HUDEP-2 (cell line): ENCODE data around the gene CLEC4M.
"Not testable (repeated sequence)": the region's sequence is repeated elsewhere in the genome, so short reads cannot be mapped to it uniquely, and the experiment has no call there.

Experiments
- DNase-seq, 76 experiments: peaks; one replicate each; lab custom pipeline; 2025; ENCODE audit not compliant: unreplicated experiment in 76 of 76; lab: John Stamatoyannopoulos, UW

The CLEC4M gene

DNA sequence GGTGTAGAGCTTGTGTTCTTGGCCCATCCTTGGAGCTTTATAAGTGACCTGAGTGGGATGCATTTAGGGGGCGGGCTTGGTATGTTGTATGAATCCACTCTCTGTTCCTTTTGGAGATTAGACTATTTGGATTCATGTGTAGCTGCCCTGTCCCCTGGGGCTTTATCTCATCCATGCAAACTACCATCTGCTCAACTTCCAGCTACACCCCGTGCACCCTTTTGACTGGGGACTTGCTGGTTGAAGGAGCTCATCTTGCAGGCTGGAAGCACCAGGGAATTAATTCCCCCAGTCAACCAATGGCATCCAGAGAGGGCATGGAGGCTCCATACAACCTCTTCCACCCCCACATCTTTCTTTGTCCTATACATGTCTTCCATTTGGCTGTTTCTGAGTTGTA lies 6.1 kb downstream of the CLEC4M start:
- no peak for DNase-seq

DNA sequence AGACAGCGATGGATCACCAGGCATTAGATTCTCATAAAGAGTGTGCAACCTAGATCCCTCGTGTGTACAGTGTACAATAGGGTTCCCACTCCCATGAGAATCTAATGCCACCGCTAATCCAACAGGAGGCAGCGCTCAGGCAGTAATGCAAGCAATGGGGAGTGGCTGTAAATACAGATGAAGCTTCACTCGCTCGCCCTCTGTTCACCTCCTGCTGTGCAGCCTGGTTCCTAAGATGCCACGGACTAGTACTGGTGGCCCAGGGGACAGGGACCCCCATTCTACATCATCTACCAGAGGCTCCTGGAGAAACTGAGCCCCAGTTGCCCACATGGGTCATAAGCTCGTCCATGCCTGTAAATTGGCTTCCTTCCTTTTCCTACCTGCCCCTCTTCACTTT lies 8.0 kb downstream of the CLEC4M start:
- DNase-seq, result no peak

DNA sequence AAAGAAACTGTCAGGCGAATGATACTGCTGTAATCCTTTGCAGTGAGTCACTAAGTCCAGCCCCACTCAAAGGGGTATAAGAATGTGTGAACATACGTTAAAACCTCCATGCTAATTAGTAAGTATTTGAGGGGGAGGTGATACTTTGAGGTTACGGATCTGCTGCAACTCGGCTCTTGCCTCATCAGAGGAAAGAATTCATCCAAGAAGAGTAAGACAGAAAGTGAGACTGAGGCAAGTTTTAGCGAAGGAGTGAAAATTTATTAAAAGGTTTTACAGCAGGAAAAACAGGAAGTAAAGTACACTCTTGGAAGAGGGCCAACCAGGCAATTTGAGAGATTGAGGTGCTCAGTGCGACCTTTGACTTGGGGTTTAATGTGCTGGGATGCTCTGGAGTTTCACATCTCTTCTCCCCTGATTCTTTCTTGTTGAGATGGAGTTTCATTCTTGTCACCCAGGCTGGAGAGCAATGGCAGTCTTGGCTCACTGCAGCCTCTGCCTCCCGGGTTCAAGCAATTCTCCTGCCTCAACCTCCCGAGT lies 9.8 kb downstream of the CLEC4M start:
- no peak for DNase-seq

DNA sequence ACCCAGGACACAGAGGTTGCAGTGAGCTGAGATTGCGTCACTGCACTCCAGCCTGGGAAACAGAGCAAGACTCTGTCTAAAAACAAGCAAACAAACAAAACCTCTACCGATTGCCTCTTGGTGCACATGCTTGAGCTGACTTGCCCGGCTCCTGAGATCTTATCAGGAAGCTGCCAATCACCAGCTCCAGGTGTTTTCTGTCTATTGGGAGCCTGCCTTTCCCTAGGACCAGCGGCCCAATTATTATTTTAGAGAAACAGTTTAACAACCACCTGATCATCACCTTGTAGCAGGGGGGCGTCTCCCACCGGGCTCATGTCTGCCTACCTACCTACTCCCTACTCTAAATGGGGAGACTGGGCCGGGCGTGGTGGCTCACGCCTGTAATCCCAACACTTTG lies 10.8 kb downstream of the CLEC4M start:
- no peak for DNase-seq

DNA sequence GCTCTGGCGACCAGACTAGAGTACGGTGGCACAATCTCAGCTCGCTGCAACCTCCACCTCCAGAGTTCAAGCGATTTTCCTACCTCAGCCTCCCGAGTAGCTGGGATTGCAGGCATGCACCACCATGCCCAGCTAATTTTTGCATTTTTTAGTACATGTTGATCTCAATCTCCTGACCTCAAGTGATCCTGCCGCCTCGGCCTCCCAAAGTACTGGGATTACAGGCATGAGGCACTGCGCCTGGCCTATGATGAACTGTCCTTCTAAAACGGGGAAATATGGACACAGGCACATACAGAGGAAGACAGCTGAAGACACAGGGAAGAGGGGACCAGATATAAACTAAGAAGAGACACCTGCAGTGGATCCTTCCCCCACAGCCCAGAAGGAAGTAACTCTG lies 12.7 kb downstream of the CLEC4M start:
- DNase-seq, result no peak

DNA sequence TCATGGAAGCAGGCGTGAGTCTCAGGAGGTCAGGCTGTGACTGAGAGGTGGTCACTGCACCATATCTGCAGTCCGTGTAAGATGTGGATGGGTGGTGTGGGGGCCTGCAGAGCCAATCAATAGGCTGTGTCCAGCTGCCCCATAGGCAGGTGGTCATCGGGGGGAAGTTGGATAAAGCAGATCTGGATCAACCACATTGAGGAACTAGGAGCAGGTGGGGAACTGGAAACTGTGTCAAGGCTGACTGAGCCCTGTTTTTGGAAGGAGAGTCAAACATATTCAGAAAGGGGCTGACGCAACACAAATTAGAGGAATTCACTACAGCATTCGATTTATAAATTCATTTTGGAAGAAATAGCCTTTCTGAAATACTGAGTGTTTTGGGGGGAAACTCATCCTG lies 15.0 kb downstream of the CLEC4M start:
- no peak for DNase-seq

DNA sequence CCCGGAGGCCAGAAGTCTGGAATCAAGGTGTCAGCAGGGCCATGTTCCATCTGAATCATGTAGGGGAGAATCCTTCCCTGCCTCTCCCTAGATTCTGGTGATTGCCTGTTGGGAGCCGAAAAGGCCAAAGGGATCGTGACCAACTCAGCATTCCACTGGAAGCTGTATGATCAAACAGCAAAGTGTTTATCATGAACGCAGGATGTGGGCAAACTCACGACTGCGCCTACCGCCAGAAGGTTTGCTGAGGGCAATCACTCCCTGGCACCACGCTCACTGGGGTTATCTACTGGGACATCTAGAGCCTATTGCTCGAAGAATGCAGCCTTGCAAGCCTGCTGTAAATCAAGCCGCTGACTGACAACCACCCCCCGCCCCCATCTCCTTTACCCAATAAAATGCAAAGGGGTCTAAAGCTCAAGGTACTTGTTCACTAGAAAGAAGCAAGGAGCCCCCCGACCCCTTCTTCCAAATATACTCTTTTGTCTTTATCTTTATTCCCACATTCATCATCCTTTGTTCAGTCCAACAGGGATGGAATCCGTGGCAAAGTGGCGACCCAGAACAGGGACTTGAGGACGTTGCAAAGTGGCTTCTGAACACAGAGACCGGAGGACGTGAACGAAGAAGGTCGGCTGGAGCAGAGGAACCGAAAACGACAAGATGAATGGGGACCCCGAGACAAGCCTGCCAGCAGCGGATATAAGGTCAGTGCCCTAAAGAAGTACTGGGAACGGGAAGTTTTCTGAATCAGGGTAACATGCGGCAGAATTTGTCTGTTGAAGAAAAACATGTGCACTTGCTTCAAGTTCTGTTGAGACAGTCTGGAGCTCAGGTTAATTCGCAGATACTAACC lies 16.8 kb downstream of the CLEC4M start:
- no peak for DNase-seq

DNA sequence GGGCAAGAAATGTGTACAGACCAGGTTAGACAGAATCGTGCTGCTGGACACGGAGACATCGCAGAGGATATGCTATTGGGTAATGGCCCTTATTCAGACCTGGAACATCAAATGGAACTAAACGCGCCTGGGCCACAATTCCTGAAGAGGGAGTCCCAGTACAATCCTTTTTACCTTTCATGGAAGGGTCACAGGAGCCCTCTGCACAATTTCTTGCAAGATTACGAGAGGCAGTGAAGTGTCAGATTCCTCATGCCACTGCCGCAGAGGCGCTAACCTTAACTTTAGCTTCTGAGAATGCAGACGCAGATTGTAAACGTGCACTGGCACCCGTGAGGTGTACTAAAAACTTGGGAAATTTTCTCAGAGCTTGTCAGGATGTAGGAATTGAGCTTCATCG lies 18.1 kb downstream of the CLEC4M start:
- no peak for DNase-seq

DNA sequence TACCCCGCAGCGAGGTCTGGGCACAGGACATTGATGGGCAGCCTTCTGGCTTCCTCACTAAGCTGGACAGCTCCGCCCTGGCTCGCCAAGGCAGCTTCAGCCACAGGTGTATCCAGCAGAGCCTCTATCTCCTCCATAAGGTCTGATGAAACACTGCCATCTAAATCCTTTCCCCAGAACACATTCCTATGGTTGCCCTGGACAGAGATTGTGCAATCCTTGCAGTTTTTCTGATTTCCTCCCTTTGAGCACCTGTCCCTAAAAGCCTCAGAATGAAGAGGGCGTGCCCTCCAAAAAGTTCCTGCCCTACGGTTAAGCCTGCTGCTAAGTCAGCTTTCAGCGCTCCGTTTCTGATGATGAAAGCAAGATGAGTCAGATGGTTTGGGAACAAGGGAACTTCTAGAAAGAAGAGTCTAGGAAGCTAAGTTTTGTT lies 21.0 kb downstream of the CLEC4M start:
- no peak for DNase-seq

DNA sequence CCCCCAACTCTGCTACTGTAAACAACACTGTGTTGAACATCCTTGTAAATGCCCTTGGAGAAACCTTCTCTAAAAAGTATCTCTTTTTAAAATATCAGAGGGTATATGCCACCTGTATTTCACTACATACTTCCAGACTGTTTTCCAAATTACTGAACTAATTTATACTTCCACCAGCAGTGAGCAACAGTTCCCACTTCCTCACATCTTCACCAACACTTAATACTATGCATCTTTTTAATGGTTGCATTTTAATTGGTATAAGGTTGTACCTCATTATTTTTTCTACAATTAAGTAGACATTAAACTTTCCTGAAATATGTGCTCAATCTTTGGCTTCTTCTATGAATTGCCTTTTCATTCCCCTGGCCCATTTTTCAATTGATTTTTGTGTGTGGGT lies 21.8 kb downstream of the CLEC4M start:
- DNase-seq, result no peak

DNA sequence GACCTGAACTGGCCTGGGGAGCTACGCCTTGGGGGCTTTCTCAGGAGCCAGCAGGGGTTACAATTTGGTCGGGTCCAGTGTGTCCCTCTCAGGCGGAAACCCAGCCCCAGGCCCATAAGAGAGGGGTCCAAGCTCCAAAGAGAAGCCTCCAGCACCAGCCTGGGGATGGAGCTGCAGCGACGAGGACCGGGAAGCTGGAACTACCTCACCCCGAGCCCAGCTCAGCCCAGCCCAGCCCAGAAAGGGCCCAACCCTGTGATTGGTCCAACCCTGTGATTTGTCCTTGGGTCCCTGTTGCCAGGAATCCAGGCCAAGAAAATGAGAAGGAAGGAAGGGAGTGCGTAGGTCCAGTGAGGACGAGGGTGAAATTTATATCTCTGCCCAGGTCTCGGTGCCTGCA lies 24.1 kb downstream of the CLEC4M start:
- no peak for DNase-seq

DNA sequence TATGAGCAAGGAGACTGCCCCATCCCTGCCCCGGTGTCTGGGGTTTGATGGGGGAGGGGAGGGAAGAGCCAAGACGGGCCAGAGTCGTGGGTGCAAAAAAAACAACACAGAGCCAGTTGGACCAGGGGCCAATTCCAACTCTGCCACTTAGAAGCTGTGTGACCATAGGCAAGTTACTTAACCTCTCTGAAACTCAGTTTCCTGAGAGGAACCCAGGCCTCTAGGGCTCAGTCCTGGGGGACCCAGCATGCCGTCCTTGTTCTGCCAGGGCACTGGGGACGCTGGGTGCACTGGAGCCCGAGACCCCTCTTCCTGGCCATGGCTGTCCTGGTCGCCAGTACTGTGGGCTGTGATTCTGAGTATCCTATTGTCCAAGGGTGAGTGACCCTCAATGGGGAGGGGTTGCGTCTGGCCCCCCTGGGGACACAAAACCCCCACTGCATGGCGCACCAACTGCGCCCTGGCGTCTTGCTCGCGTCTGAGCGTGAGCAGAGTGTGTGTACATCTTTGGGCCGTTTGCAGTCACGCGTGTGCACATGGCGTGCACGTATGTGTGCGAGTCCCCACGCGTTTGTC lies 24.6 kb downstream of the CLEC4M start:
- DNase-seq, result no peak

DNA sequence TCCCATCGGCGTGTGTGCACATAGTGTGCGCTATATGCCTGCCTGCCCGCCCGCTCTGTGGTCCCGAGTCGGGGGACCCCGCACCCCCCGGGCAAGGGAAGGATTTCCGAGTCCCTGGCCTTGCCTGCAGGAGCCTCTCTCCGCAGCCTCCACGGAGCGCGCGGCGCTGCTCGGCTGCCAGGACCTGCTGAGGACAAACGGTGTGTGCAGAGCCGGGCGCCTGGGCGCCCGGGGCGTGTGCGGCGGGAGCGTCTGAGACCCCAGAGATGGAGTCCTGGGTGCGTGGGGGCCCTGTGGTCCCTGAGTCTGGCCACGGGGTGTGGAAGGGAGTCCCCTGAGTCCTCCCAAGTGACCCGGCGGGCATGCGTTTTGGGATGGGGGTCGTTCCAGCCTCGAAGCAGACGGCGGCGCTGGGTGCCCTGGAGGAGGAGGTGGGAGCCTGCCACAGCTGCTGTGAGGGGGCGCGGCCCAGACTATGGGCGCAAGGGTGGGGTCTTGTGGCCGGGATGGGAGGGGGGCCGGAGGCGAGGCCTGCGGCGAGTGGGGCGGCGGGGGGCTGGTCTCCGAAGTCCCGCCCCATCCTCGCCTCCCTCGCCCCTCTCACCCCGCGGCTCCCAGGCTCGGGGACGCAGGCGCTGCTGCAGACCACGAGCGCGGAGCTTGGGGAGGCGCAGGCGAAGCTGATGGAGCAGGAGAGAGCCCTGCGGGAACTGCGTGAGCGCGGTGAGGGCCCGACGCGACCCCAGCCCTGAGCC lies 25.3 kb downstream of the CLEC4M start:
- no peak for DNase-seq

DNA sequence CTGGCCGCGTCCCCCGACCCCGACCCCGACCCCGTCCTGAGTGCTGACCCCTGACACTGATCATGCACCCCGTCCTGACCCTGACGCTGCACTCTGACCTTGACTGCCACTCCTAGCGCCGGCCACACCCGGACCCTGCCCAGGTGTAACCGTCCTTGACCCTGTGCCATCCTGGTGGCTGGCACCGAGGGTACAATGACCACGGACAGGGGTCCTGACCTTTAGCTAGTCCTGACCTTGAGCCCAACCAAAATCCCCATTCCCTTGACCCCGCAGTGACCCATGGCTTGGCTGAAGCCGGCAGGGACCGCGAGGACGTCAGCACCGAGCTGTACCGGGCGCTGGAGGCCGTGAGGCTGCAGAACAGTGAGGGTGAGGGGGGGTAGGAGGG lies 25.9 kb downstream of the CLEC4M start:
- DNase-seq, result no peak

DNA sequence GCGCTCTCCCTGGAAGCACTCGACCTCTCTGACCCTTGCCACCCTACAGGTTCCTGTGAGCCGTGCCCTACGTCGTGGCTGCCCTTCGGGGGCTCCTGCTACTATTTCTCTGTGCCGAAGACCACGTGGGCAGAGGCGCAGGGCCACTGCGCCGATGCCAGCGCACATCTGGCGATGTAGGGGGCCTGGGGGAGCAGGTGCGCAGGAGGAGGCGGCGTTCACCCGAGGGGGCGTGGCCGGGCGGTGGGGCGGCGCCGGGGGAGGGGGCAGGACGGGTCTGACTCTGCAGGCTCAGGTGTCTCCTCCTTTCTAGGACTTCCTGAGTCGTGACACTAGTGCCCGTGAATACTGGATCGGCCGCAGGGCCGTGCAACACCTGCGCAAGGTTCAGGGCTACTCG lies 26.4 kb downstream of the CLEC4M start:
- DNase-seq, result no peak

DNA sequence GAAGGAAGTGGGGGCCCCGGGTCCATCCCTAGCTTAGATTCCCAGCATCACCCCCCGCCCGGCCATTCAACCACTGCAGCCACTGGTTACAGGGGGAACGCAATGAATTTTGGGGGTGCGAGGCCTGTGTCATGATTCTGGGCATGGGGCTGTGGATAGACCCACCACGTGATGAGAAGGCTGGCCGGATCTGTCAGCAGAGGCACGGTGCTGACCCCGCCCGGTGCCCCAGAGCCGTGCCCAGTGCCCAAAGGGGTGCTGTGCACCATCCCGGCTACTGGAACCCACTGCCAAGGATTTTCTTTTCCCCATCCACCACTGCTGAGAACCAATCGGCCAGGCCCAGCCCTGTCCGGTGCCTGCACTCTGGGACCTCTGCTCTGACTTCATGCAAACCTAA lies 27.4 kb downstream of the CLEC4M start:
- DNase-seq, result no peak

DNA sequence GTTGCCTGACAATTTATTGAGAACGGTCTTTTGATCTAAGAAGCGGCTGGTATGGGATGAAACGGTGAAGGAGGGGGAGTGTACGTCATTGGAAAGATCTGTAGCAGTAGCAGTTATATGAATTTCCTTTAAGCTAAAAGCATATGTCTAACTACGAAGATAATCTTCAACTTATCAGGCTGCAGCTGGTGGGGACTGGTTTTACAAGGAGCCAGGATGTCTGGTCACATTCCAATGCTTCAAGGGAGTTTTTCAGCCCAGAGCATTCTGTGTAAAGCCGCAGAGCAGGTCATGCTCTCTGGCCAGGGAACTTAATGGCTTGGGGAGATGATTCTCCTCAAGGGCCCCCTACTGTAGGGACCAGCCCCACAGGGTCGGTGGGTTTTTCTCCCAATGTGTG lies 29.2 kb downstream of the CLEC4M start:
- no peak for DNase-seq

DNA sequence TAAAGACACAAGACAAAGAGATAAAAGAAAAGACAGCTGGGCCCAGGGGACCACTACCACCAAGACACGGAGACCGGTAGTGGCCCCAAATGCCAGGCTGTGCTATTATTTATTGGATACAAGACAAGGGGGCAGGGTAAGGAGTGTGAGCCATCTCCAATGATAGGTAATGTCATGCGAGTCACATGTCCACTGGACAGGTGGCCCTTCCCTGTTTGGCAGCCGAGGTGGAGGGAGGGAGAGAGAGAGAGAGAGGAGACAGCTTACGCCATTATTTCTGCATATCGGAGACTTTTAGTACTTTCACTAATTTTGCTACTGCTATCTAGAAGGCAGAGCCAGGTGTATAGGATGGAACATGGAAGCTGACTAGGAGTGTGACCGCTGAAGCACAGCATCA lies 29.7 kb downstream of the CLEC4M start:
- not testable (repeated sequence) for DNase-seq

DNA sequence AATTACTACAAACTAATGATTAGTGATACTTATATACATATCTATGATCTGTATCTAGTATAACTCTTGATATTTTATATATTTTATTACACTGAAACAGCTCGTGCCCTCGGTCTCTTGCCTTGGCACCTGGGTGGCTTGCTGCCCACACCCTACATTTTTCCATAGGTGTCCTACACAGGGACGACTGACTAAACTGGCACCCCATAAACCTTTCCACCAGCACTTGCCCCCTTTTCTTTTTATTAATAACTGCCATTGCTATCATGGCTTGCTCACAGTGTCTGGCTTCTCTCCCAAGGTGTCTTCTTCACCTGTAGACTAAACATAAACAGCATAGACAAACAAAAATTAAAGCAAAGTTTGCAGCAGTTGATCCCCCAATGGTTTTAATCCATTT lies 30.4 kb downstream of the CLEC4M start:
- DNase-seq, result no peak

DNA sequence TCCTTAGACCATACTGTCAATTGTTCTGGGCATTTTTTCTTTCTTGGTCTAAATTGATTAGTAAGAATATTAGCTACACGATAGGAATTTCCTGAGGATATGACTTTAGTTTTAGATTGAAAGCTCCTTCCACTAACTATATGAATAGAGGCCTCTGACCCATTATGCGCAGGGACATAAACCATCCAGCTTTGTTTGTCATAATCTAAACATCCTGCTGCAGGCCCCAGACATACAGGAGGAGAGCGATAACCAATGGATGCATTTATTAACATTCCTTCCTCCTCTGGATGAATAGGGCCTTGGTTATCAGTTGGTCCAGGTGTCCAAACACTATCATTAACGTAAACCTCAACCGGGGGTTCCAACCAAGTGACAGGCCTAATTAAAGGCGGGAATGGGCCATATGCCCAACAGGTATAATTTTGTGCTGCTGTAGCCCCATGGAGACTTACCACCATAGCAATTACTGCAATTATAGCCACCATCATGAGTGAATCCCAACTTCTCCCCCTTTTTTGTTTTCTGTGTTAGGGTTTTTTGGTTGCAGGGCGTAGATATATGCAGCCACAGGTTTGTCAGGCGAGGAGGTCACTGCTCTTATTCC lies 32.6 kb downstream of the CLEC4M start:
- no peak for DNase-seq
